WERI-Rb-1 (cell line): ENCODE measurements around the gene VDR.
A peak's percentile ranks its signal among the peaks of the same experiment; 100 is the strongest.

ENCODE experiments used
- DNase-seq: peaks from one replicate; pipeline ENCODE4 v3.0.0-alpha.2; 2020
- H3K27ac ChIP-seq: fragments of 250-450 bp; sonication (Bioruptor Pico); 2 replicates; pipeline ENCODE4 v1.5.1; 2020; ENCODE audit warnings: mild to moderate bottlenecking, moderate library complexity
- H3K27me3 ChIP-seq: fragments of 250-450 bp; sonication (Bioruptor Pico); 2 replicates; pipeline ENCODE4 v1.5.1; 2021; ENCODE audit warnings: mild to moderate bottlenecking, low read depth, moderate library complexity; ENCODE audit not compliant: insufficient read depth, severe bottlenecking
- H3K36me3 ChIP-seq: fragments of 250-450 bp; sonication (Bioruptor Pico); 2 replicates; pipeline ENCODE4 v1.5.1; 2020; ENCODE audit warnings: mild to moderate bottlenecking, moderate library complexity
- H3K4me3 ChIP-seq: 2 replicates; pipeline ENCODE4 v1.5.1; 2011; ENCODE audit warnings: low read depth, mild to moderate bottlenecking, control low read depth, low read length
- H3K9me3 ChIP-seq: fragments of 250-450 bp; sonication (Bioruptor Pico); 2 replicates; pipeline ENCODE4 v1.5.1; 2021; ENCODE audit warnings: mild to moderate bottlenecking, moderate library complexity; ENCODE audit not compliant: severe bottlenecking
- CTCF ChIP-seq: IDR thresholded peaks from 2 replicates; pipeline ENCODE4 v1.5.1; 2011; ENCODE audit warnings: low read depth, mild to moderate bottlenecking, control low read depth, inconsistent platforms, low read length

VDR gene

DNA sequence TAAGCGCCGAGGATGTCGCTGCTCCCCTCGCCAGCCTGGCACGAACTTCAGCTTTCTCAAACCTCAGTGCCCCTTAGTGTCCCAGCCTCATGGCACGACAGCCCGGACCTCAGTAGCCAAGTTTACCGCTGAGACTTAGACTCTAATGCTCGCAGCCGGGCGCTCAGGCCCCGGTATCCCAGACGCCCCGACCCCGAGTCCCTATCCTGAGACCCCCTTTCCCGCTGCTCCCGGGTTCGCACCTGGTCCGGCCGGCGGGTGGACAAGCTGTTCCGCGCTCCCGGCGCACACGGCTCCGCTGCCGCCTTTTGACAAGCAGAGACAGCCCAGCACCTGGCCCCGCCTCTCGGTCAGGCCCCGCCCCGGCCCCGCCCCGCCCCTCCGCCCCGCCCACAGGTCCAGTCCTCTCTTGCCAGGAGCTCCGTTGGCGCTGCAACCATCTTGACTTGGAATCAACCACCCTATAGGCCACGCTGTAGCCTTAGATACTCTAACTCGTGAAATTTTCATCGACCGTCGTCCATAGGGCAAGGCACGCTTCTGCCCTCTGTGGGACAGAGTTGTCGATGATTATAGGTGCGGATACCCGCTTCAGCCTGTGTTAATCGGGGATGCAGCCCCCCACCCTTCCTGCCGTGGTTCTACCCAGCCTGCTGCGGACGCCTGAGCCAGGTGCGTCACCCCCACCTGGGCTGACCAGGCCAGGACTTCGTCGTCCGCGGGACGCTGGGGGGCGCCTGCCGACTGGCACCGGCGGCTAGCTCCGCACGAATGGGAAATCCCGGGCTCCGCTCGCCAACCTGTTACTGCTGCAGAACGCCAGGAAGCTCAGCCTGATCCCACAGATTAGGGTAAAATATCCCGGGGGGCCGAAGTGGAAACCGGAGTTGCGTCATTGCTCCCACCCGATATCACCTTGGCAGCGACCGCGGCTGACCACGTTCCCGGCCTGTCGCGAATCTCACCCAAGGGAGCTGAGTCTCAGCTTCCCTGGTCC is at the start of gene VDR:
Gene VDR (minus strand): TSS at position 282 of the 997 bp plus-strand sequence. CDS start 25,881 bp downstream, outside the sequence.
- peak within 1 kb of the TSS; percentile 56 for H3K27ac ChIP-seq
- peak; percentile 61 for TF ChIP-seq CTCF
- no peaks in the 10 kb centered on the region for H3K36me3 ChIP-seq
- H3K9me3 ChIP-seq = no peaks in the 10 kb centered on the region
- DNase-seq = peak; percentile 78
- peak within 1 kb of the TSS; percentile 54 for H3K4me3 ChIP-seq
- peaks cover 35% of the 10 kb centered on the region for H3K27me3 ChIP-seq

- no peaks in the 10 kb centered on the region for H3K36me3 ChIP-seq
- no peaks in the 10 kb centered on the region for H3K27me3 ChIP-seq
- TF ChIP-seq CTCF = no peak
- no peak overlapping the region for H3K27ac ChIP-seq
- H3K9me3 ChIP-seq = peaks cover 9% of the 10 kb centered on the region
- no peak overlapping the region for H3K4me3 ChIP-seq
- no peak for DNase-seq
Measured at GRCh38 chr12:47954058-47954457, 49.3 kb upstream of the VDR start.

DNA sequence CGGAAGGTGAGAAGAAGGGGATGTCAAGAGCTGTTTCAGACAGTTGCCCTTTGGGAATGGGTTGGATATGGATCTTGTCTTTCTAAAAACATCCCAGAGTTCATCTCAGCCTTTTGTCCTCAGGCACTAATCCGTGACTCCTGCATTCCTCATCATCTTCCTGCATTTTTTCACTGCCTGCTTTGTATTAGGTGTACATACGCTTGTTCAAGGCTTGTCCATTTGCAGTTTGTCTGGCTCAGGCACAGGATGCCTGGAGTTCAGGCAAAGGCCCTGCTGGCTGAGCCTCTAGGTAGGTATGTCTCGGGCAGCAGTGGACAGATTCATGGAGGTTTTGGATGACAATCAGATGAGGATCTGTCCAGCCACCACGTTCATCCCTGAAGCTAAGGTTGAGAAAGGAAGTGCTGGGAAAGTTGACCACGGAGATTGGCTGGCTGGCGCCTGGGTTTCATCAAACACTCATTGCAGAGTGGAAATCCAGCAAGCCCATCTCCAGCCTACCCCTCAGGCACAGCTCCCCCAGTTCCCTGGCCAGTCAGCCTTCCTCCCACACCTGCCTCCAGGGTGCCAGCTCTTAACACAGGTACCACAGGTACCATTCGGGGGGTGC is 46.2 kb upstream of the VDR start:
- no peaks in the 10 kb centered on the region for H3K36me3 ChIP-seq
- TF ChIP-seq CTCF = no peak
- H3K9me3 ChIP-seq = no peaks in the 10 kb centered on the region
- no peaks in the 10 kb centered on the region for H3K27me3 ChIP-seq
- H3K27ac ChIP-seq = no peak overlapping the region
- no peak for DNase-seq
- no peak overlapping the region for H3K4me3 ChIP-seq

DNA sequence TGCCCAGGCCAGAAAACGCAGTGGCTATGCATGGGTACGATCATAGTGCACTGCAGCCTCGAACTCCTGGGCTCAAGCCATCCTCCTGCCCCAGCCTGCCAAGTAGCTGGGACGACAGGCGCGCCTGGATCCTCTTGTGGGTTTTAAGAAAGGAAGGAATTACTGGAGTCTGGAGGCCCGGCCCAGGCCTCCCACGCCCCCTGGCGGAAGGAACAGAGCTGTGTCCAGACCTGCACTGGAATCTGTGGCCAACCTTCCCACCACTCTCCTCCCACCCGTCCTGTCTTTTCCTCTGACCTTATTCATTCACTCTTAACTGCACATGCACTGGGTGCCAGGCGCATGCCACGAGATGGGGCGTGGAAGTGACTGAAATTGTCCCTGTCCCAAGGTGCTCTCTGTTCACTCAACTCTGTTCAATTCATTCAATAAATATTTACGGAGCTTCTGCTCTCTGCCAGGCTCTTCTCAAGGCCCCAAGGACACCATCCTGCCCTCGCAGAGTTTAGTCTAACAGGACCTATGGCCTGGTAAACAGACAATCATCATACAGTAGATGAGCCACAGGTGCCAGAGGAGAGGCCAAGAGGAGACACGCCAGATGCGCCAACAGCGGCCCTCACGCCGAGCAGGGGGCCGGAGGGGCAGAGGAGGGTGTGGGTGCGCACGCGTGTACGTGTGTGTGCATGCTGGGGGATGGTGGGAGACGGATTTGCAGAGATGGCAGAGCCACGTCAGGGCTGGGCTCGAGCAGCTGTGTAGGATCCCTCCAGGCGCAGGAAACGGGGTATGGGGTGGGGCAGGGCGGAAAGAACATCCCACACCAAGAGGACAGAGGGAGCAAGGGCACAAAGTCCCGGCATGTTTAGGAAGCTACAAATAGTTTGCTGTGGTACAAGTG is 44.9 kb upstream of the VDR start:
- Histone ChIP-seq H3K9me3 (no peaks in the 10 kb centered on the region), H3K27me3 (no peaks in the 10 kb centered on the region), H3K36me3 (no peaks in the 10 kb centered on the region), H3K4me3 (no peak overlapping the region), H3K27ac (no peak overlapping the region)
- TF ChIP-seq CTCF = peak; percentile 97
- peak; percentile 78 for DNase-seq

GRCh38 chr12:47947341-47947740 is 42.5 kb upstream of the VDR start:
- no peak for TF ChIP-seq CTCF
- H3K9me3 ChIP-seq = no peaks in the 10 kb centered on the region
- H3K4me3 ChIP-seq = no peak overlapping the region
- no peaks in the 10 kb centered on the region for H3K27me3 ChIP-seq
- no peak overlapping the region for H3K27ac ChIP-seq
- no peak for DNase-seq
- no peaks in the 10 kb centered on the region for H3K36me3 ChIP-seq
